ENCODE measurements around the gene PPFIBP2.

Gene PPFIBP2

GRCh38 chr11:7581021-7581590 lies 67.3 kb downstream of the PPFIBP2 start:
- DNase-seq: no peak

GRCh38 chr11:7582338-7582985 lies 68.7 kb downstream of the PPFIBP2 start:
- no peak for DNase-seq

DNA sequence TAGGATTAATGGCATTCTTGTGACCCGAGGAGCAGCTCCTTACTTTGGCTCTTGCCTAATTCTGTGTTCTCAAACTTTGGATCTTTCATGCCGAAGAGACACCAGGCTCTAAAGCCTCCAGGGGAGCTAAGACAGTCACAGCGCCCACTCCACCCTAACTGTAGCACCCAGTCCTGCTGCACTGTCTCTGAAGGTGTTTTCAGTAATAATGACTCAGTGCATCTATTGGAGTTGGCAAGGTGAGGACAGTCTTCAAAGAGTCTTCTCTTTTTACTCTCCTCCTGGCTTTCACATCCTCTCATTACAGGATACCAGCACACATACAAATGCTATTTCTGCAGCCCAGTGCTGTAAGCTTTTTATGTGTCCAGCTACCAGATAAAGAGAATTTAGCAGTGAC lies 69.4 kb downstream of the PPFIBP2 start:
- DNase-seq: no peak

DNA sequence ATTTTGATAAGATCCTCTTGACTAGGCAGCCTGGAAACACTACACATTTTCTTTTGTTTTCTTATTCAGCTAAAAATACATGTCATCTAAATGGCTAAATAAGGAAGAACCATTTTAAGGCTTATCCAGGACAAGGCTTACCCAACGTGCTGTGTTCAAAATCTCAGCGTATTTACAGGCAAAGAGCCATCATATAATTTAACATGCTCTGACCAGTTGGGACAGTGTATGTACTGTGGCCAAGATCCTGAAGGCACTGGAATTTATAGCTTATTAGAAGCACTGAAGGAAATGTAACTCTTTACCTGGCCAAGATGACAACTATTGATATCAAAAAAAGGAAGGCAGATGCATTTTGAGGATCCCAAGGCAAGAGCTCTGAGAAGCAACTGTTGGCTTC lies 71.1 kb downstream of the PPFIBP2 start:
- no peak for DNase-seq

DNA sequence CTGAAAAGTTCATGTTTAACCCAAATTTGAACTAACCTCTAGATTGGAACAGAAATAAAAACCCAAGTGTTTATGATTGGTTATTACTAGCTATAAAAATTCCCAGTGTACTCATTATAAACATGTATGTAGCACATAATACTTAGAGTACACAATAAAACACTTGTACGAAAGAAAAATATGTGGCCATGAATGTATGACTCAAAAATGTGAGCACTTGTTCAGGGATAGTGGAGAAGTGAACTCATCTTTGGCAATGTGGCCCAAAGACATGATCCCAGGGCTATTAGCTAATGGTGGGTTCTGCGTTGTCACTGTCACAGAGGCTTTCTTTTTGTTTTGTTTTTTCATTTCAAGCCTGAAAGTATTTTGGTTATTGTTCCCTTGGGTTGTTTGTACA lies 72.0 kb downstream of the PPFIBP2 start:
- DNase-seq: no peak

DNA sequence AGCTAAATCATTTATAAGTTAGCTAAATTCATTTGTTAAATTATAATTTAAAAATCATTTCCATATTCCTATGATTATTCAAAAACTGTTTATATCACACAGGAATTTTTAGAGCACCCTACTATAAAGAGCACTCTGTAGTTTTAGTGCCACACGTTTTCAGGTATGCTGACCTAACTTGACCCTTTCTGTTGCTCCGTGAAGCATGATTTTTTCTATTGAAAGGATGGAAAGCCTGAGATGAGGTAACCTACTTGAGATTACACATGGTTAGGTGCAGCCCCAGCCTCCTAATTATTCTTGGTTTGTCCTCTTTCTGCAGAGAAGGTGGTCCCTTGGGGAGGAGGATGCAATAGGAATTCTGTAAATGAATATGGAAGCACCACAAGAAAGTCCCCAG lies 72.6 kb downstream of the PPFIBP2 start:
- DNase-seq: no peak

GRCh38 chr11:7587712-7588111 lies 73.9 kb downstream of the PPFIBP2 start:
- no peak for DNase-seq

GRCh38 chr11:7589861-7590260 lies 76.1 kb downstream of the PPFIBP2 start:
- no peak for DNase-seq

GRCh38 chr11:7590529-7590928 lies 76.7 kb downstream of the PPFIBP2 start:
- no peak for DNase-seq

GRCh38 chr11:7591107-7591894 lies 77.5 kb downstream of the PPFIBP2 start:
- DNase-seq: no peak

- DNase-seq: no peak
Observed at GRCh38 chr11:7591987-7592386, 78.2 kb downstream of the PPFIBP2 start.

DNA sequence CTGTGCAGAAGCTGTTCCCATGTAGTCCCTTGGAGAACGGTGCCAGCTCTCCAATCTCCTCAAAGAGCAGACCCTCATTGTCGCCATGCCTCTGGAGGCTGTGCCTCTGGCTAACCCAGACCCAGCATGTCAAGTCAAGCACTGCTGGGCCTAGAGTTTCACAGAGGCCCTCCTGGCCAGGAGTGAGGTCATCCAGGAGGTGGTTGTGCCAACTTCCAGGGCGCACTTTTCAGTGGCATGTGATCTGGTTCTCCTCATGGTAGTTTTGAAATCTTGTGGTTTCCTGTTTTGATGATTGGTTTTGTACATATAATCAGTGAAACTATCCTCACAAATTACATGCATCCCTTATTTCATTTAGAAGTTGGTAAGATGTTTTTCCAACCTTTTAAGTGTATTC lies 78.9 kb downstream of the PPFIBP2 start:
- DNase-seq: no peak

DNA sequence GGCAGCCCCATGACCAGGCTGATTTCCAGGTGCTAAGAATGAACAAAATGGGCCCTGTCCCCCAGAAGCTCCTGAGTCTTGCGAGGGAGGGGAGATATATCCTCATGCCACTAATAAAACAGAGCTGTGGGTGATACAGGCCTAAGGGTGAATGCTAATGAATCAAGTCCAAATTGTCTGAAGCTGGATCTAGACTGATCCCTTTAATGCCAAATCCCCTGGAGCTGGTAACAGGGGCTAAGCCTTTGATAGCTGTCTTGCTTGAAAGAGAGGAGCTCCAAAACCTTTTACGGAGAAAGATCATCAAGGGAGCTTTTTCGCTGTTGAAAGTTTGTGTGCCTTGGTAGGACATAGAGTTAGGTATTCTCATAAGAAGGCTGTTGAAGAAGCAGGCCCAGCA lies 79.7 kb downstream of the PPFIBP2 start:
- no peak for DNase-seq

- no peak for DNase-seq
Observed at GRCh38 chr11:7595016-7595866, 81.4 kb downstream of the PPFIBP2 start.

- no peak for DNase-seq
Observed at GRCh38 chr11:7595951-7596350, 82.2 kb downstream of the PPFIBP2 start.

GRCh38 chr11:7596975-7597391 lies 83.2 kb downstream of the PPFIBP2 start:
- DNase-seq: no peak

- DNase-seq: no peak
Observed at GRCh38 chr11:7597620-7598019, 83.8 kb downstream of the PPFIBP2 start.

- DNase-seq: no peak
Observed at GRCh38 chr11:7599209-7599608, 85.4 kb downstream of the PPFIBP2 start.

DNA sequence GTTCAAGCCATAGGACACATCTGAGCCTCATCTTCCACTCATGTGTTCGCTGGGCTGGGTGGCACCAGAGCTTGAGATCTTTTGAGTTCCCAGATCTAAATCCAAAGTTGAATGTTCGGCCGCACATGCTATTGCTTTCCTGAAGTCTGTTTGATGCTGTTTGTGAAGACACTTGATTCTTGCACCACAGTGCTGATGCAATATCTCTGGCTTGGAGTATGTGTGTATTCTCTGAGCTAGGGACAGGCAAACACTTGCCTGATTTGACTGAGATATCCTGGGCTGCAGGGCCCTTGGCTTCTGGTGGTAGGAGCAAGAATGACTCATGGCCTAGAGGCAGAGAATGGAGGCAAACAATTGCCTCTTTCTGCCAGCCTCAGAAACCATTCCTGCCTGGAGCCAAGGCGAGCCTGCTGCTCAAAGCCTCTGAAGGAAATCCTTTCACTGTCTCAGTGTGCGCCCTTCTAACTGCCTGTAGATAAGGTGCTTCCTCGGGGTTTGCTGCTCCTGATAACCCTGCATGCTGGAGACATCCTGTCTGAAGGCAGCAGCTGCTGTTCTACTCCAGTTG lies 86.5 kb downstream of the PPFIBP2 start:
- DNase-seq: no peak

GRCh38 chr11:7603031-7603781 lies 89.4 kb downstream of the PPFIBP2 start:
- DNase-seq: no peak

DNA sequence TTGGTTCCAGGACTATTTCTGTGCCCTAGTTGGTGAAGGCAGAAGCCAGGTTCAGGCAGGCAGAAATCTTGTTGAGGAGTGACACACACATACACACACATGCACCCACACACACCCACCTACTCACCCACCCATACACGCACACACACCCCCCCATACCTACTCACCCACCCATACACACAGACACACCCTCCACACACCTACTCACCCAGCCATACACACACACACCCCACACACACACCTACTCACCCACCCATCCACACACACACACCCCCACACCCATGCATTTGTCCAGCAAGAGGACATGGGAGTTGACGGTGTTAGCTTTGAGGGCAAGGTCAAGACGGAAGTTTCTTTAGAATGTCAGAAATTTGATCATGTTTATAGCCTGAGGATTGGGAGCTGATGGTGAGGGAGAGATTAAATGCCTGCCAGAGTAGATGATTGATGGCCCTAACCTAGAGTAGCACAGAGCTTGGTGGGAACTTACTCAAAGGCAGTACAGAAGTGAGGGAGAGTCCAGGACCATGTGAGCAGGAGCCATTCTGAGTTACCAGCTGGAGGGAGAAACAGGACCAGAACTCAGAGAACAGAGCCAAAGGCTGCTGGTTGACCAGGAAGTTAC lies 90.6 kb downstream of the PPFIBP2 start:
- DNase-seq: no peak
